Stimulated activated CD8-positive, alpha-beta memory T cell treated with anti-CD3 and anti-CD28 coated beads, Interleukin-7, amount 100 ng/mL, for 4 hours (primary cell): ENCODE data around the gene AGO1.

Source experiments
- DNase-seq, 2 donors: peaks; one replicate each; pipeline ENCODE4 v3.0.0-alpha.2; 2020; ENCODE audit warnings: low read depth in 2 of 2

AGO1 gene

DNA sequence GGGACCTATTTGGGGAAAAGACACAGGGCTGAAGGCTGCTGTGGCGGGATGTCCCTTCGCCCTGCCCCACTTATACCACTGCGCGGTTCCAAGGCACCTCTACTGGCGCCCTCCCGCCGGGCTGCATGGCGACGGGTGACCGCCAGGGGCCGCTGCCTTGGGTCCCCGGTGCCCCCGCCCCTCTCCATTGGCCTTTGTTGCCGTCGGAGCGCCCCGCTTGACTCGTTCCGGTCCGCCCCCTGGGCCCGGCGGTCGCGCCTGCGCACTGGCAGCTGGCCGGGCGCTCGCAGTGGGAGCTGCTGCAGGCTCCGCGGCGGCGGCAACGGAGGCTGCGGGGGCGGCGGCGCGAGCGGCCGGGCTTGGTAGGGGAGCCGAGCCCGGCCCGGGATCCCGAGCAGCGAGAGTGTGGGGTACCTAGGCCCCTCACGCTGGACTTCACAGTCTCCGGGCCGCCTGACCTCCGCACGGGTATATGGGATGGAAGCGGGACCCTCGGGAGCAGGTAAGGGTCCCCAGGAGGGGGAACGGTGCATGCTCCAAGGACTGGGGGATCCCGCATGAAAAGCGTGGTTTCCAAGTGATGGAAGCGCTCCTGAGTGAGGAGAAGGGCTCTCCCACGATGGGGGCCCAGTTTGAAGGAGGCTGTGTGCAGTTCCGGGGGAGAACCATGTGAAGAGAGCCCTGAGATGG is at the start of gene AGO1:
Gene AGO1, plus strand, starts transcription at position 265 of the 690 bp plus-strand sequence. Its CDS starts 213 bp downstream, at position 478.
- peak; percentile 90 to 96 for DNase-seq

DNA sequence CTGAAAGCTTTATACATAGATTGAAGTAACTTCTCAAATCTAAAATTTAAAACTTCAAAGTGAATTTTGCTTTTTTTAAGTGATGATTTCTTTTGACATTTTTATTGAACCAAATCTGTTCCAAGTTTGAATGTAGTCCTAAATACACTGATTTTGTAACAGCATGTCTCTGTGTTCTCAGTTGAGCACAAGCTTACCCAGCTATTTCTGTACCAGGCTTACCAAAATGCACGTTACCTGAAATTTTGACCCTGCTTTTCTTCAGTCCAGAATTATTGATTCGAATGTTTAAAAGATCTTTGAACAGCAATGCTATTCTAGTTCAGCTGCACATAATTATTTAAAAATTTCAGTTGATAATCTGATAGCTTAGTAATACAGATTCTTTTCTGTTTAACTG is 49.6 kb upstream of the AGO1 start:
- DNase-seq = no peak

DNA sequence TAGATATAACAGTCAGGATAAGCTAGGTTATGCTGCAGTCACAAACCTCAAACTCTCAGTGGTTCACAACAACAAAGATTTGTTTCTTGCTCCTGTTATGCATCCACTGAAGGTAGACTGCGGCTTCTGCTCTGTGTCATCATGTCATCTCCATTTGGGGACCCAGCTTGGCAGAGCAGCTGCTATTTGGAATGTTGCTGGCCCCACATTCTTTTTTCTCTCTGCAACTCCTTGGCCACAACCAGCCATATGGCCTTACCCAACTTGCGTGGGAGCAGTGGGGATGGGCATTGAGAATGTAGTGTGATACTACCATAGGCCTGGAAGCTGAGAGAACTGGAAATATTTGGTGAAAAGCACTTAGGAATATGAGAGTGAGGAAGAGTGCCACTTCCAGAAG is 48.8 kb upstream of the AGO1 start:
- DNase-seq = no peak

DNA sequence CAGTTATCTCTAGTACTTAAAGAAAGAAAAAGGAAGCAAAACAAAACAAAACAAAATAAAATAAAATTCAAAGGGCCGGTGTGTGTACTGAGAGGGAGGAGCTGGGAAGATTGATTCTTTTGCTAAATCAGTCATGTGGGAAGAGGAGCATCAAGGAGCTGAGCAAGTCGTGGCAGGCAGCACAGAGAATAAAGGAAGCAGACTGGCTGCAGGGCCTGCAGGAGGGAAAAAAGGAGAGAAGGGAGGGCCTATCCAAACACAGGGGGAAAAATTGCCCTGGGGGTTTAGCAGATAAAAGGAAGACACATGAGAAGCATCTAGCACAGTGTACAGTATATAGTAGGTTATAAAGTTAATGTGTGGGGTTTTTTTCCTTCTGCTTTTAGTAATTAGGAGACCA is 47.6 kb upstream of the AGO1 start:
- DNase-seq = no peak

DNA sequence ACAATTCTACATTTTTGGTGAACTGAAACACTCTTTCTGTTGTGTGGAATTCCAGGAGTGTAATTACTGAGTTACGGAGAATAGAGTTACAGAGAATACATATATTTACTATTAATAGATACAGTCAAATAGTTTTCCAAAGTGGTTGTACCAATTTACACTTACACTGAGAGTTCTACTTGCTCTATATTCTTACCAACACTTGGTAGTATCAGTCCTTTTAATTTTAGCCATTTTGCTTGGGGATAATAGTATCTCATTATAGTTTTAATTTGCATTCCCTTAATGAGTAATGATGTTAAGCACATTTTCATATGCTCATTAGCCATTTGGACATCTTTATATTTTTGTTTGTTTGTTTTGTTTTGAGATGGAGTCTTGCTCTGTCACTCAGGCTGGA is 46.3 kb upstream of the AGO1 start:
- no peak for DNase-seq

DNA sequence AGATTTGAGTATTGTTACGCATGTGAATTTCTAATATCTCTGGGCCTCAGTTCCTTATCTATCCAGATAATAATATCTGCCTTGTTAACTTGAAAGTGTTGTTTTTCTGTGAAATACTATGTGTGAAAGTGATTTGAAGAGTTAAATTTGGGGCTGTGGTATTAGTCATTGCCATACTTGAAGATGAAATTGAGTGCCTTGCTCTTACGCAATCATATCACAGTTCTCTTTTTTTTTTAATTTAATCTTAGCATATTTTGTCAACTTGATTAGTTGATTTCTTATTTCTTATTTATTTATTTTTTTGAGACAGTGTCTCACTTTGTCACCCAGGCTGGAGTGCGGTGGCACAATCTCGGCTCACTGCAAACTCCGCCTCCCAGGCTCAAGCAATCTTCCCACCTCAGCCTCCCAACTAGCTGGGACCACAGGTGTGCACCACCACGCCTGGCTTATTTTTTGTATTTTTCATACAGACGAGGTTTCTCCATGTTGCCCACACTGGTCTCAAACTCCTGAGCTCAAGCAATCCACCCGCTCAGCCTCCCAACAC is 44.2 kb upstream of the AGO1 start:
- DNase-seq = no peak

DNA sequence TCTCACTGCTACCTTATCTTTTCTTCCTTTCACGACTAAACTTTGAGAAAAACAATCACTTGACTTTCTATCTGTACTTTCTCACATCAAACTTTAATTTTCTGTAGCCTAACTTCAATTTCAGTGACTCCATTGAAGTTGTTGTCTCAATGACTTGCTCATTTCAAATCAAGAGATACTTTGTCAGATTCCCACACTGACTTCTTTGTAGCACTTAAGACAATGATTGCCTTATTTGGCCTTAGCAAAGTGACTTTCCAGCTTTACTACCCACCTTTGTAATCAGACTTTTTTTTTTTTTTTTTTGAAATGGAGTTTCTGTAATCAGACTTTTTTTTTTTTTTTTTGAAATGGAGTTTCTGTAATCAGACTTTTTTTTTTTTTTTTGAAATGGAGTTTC is 38.2 kb upstream of the AGO1 start:
- no peak for DNase-seq

DNA sequence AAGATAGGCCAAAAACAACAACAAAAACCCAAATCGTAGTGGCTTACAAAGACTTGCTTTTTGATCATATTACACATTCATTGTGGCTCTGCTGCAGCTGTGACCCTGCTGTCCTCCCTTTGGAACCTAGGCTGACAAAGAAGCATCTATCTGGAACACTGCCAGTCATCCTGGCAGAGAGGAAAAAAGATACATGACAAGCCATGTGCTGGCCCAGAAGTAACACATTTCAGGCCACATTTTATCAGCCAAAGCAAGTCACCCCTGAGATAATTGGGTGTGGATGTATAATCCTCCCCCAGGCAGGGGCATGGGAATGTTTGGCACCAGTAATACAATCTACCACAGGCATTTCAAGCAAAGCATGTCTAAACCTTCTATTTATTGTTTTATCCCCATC is 37.2 kb upstream of the AGO1 start:
- no peak for DNase-seq

DNA sequence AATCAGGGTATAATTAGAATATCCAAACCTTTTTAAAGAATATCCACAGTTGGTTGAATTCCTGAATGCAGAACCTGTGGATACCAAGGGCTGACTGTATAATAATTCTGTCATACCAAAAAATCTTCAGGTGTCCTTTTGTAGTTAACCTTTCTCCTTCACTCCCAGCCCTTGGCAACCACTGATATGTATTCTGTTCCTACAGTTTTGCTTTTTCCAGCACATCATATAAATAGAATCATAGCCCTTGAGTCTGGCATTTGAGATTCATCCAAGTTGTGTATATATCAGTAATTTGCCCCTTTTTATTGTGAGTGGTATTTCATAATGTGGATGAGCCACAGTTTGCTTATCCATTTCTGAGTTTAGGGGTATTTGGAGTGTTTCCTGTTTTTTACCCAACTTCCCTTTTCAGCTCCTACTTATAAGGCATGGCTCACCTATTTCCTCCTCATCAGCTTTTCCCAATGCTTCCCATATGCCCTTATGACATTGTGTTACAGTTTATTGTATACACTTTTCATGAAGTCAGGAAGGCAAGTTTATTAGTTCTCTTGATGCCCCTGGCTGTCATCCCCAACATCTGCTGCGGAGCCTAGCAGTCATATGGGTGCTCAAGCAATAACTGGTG is 35.0 kb upstream of the AGO1 start:
- DNase-seq = no peak

DNA sequence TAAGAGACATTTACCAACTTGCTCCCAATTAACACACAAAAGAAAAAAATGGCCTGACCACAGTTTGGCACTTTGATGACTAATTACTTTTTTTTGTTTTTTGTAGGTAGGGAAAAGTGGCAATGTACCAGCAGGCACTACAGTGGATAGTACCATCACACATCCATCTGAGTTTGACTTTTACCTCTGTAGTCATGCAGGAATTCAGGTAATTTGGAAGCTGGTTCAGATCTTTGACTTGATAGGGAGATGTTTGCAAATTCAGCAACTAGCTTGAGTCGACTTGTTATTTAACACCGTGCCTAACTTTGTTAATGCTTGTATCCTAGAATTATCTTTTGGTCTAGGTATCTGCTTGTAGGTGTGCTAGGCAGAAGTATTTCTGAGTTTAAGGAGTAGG is 33.0 kb upstream of the AGO1 start:
- DNase-seq = no peak

DNA sequence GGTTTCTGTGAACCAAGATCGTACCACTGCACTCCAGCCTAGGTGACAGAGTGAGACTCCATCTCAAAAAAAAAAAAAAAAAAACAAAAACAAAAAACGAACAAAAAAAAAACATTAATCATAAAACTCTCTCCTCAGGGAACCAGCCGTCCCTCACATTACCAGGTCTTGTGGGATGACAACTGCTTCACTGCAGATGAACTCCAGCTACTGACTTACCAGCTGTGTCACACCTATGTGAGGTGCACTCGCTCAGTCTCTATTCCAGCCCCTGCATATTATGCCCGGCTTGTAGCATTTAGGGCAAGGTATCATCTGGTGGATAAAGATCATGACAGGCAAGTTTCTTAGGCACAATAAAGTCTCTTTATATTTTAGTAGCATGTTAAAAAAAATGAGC is 32.3 kb upstream of the AGO1 start:
- DNase-seq = no peak

DNA sequence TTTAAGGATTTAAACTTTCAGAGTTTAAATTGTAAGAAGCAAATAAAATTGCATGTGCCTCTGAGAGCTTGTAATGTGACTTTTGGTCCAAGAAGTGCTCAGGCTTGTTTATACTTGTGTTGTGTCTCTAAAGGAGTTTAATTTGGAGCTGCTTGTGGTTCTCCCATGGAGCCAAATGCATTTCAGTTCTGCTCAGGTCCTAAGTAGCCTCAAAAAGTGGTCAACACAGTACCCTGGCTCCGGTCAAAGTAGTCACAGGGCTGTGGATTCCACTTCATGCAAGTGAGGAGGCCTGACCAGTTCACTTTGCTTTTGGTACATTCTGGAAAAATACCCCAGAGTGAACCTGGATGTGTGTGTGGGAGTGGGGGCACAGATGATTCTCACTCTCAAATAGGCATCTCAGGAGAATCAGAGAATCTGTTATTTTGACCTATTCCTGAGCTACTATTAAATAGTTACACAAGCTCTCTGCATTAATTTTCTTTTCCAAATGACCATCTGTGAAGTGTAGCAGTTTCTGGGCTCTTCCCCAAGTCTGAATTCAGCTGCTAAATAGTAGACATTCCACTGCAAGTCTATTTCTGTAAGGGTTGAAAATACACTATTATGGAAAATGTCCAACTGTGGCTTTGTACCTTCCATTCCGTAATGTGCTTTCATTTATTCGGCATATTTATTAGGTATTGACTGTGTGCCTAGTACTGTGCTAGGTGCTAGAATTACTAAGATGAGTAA is 31.7 kb upstream of the AGO1 start:
- no peak for DNase-seq

DNA sequence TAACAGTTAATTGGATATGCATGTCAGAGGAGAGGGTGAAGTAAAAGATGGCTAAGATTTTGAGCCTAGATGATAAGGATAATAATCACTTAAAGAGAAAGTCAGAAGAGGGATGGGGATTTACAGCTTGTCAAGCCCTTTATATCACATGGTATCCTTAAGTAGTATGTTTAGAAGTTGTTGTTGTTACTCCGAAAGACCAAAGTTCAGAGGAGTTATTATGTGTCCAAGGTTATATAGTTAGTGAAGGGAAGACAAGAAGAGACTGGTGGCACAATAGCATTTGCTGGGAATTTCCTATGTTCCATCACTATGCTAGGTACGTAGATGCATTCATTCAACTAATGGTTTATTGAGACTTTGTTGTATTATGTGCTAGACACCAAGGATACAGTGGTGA is 30.8 kb upstream of the AGO1 start:
- no peak for DNase-seq

DNA sequence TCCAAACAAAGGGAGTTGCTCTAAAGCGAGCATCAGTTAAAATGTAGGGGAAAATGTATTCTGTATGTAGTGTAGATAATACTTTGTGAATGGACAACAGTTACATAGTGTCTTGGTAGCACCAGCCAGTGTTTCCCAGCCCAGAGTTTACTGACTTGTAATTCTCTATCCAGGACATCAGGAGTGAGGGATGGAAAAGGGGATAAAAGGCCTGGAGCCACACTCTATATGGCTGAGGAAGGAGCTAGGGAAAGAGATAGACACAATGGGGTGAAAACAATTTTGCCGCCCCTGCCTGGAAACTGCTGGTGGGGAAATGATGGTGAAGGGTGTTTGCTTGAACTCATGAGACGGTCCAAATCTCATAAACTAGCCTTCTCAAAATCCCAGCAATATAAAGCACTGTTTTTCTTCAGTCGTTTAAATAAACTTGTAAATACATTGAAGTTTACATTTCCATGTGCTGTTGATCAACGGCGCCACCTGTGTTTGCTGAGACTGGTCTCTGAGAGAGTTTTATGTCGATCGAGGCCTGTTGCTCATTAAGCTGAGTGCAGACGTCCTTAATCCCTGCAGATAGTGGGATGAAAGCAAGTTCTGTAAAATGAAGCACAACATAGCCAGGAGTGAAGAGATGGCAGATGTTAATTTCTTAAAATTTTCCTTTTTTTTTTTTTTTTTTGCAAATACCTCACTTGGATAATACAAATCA is 27.9 kb upstream of the AGO1 start:
- no peak for DNase-seq

DNA sequence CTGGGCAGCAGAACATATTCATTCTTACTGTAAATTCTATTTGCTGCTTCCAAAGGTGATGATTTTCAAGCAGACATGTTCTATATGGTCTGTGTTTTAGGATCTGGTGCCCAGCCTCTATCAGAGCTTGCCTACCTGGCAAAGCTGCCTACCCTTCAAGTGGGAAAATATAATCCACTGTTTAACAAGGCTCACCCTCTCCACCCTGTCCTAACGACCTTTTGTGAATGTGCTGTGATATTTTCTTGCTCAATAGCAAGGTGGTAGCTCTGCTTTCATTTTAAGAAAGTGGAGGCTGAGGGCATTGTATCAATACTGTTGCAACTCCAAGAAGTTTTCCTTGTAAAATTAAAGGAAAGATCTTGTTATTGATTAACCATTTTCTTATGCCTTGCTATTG is 26.0 kb upstream of the AGO1 start:
- DNase-seq = no peak

DNA sequence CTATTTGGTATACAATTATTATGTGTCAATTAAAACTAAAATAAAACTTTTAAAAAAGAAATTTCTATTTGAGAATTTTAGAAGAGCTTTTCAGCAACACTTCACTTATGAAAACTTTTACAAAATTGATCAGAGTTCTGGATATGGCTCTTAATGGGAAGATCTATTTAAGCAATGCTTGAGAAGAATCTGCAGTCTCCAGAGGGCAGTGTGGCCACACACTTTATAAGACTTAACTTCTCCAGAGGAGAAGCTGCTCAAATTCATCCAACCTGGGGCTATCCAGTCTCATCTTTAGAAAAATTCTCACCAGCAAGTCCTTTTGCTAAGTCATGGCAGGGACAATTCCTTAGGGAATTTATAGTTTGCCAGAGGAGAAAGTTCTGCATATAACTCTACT is 25.2 kb upstream of the AGO1 start:
- DNase-seq = no peak

DNA sequence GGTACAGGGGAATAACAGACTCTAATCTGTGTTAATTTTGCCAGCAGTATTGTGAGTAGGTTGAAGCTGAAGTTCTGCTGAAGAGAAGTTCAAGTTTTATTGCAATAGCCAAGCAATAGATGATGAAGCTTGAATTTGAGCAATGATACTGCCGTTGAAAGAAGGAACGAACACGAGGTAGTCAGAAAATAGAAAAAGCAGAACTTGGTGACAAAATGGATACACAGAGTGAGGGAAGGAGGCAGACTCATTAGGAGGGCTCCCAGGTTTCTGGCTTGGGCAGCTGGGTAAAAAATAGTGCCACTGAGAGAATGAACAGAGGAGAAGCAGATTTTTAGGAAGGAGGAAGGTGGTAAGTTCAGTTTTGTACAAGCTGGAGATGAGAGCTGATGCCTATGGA is 22.3 kb upstream of the AGO1 start:
- DNase-seq = no peak

DNA sequence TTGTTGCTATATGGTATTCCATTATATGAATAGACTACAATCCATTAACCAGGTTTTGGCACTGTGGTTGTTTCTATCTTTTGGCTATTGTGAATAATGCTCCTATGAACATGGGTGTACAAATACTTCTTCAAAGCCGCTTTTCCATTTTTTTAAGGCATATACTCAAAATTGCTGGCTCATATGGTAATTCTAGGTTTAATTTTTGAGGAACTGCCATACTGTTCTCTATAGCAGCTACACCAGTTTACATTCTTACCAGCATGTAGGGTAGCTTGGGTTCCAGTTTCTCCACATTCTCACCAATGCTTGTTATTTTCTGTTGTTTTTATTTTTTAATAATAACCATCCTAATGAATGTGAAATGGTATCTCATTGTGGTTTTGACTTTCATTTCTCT is 19.9 kb upstream of the AGO1 start:
- no peak for DNase-seq

DNA sequence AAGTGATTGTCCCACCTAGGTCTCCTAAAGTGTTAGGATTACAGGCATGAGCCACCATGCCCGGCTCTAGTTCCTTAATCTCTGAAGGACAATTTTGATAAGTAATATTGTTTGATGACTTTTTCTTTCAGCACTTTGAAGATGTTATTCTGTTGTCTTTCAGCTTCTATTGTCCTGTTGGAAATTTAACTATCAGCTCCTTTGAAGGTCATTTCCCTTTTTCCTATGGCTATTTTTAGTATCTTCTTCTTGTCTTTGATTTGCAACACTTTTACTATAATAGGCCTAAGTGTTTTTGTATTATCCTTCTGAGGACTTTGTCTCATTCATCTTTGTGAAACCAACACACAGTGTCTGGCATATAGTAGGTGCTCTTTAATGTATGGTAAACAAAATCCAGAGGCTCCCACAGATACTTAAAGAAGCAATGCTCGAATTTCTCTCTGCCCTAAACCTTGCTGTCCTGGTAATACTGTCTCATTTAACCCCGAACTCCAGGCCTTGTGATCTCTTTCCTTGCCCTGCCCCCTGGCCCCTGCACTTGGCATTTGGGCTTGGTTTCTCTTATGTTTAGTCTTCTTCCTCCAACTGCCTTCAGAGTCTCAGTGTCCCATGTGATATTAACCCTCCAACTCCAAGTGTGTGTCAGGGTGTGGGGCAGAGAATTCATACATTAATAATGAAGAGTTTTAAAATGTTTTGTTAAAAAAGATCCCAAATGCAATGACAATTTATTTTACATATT is 19.0 kb upstream of the AGO1 start:
- no peak for DNase-seq

DNA sequence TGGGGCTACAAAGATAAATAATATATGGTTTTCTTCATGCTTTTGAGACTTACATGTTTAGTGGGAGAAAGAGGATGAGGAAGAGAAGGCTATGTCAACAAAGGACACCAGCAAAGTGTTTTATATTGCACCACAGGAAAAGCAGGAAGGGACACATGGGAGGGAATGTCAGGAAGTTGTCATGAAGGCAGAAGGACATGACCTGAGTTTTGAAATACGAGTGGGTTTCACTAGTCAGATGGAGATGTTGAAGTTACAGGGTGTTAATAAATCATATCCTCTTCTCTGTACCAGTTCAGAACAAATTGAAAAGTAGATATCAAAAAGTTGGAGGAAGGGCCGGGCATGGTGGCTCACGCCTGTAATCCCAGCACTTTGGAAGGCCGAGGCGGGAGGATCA is 18.2 kb upstream of the AGO1 start:
- DNase-seq = no peak

DNA sequence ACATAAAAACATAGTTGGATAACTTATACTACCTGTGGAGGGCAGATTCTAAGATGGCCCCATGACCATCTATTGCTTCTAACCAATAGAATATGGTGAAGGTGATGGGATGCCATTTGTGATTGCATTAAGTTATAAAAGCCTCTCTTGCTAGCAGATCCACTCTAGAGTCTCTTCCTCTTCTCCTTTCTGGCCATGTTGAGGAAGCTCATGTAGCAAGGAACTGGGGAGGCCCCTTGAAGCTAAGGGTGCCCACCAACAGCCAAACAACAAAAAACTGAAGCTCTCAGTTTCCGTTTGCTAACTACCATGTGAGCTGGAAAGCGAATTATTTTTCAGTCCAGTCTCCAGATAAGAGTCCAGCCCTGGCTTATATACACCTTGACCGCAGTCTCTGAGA is 16.0 kb upstream of the AGO1 start:
- no peak for DNase-seq
